Measurements from ENCODE around the gene TMIGD2. TPM values are rescaled to one million over a fixed set of nuclear protein-coding genes. Genes with fewer than 3 reads are reported as not detected.

The TMIGD2 gene
- total RNA-seq, 1 experiment from 2014 or later: not detected

GRCh38 chr19:4297901-4298809 is 4.0 kb downstream of the TMIGD2 start:
- Histone ChIP-seq H3K36me3 (ENCODE audit: control insufficient read depth, insufficient read depth, low read length) (no peaks in the 10 kb centered on the region), H3K9me3 (no peaks in the 10 kb centered on the region), H3K4me1 (no peaks in the 10 kb centered on the region), H3K4me3 (ENCODE audit: low read depth, low read length) (no peak overlapping the region), H3K27me3 (replicated peaks; ENCODE audit: control insufficient read depth, insufficient read depth, low read length) (no peaks in the 10 kb centered on the region)
- intact Hi-C loops (cut with micrococcal nuclease; ENCODE audit: unreplicated experiment): no loop called here
- Mint-ChIP-seq H3K4me1 (ENCODE audit: low read depth, unreplicated experiment) (peaks cover 10% of the 10 kb centered on the region), H3K4me3 (ENCODE audit: unreplicated experiment) (no peak overlapping the region), H3K9me3 (ENCODE audit: unreplicated experiment) (no peaks in the 10 kb centered on the region), H3K36me3 (ENCODE audit: insufficient read depth, unreplicated experiment) (no peaks in the 10 kb centered on the region), H3K27ac (ENCODE audit: unreplicated experiment) (no peak overlapping the region), H3K27me3 (ENCODE audit: insufficient read depth, unreplicated experiment) (no peaks in the 10 kb centered on the region)
- ChIA-PET CTCF (interaction anchor here (0.6 kb wide), 1 partner anchor 40 kb away, joined by 3 read pairs; no protein-coding TSS in a partner anchor), POLR2A (no interaction called here)
- DNase-seq: no peak
- TF ChIP-seq, protein P1, sequence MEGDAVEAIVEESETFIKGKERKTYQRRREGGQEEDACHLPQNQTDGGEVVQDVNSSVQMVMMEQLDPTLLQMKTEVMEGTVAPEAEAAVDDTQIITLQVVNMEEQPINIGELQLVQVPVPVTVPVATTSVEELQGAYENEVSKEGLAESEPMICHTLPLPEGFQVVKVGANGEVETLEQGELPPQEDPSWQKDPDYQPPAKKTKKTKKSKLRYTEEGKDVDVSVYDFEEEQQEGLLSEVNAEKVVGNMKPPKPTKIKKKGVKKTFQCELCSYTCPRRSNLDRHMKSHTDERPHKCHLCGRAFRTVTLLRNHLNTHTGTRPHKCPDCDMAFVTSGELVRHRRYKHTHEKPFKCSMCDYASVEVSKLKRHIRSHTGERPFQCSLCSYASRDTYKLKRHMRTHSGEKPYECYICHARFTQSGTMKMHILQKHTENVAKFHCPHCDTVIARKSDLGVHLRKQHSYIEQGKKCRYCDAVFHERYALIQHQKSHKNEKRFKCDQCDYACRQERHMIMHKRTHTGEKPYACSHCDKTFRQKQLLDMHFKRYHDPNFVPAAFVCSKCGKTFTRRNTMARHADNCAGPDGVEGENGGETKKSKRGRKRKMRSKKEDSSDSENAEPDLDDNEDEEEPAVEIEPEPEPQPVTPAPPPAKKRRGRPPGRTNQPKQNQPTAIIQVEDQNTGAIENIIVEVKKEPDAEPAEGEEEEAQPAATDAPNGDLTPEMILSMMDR (IDR thresholded peaks at IDR 0.05; ENCODE audit: insufficient read depth in 1 of 2, low read depth in 1 of 2, low read length in 1 of 2, severe bottlenecking in 1 of 2, unreplicated experiment in 1 of 2): no peak
- no TSS peak for BruUV-seq (replicated peaks)

GRCh38 chr19:4295972-4296771 is 6.0 kb downstream of the TMIGD2 start:
- Mint-ChIP-seq H3K4me3 (ENCODE audit: unreplicated experiment) (no peak overlapping the region), H3K27ac (ENCODE audit: unreplicated experiment) (no peak overlapping the region), H3K27me3 (ENCODE audit: insufficient read depth, unreplicated experiment) (no peaks in the 10 kb centered on the region), H3K9me3 (ENCODE audit: unreplicated experiment) (no peaks in the 10 kb centered on the region), H3K36me3 (ENCODE audit: insufficient read depth, unreplicated experiment) (no peaks in the 10 kb centered on the region), H3K4me1 (ENCODE audit: low read depth, unreplicated experiment) (peaks cover under 1% of the 10 kb centered on the region)
- H3K27me3 ChIP-seq (replicated peaks; ENCODE audit: control insufficient read depth, insufficient read depth, low read length): no peaks in the 10 kb centered on the region
- POLR2A ChIA-PET: interaction anchor here (0.6 to 0.7 kb wide), 2 partner anchors 29 to 47 kb away, joined by 3 read pairs; partner anchors contain the start of gene MPND
- H3K4me1 ChIP-seq: no peaks in the 10 kb centered on the region
- no peaks in the 10 kb centered on the region for H3K9me3 ChIP-seq
- no peaks in the 10 kb centered on the region for H3K36me3 ChIP-seq (ENCODE audit: control insufficient read depth, insufficient read depth, low read length)
- DNase-seq: no peak
- intact Hi-C loops (cut with micrococcal nuclease; ENCODE audit: unreplicated experiment): no loop called here
- no TSS peak for BruUV-seq (replicated peaks)
- no peak overlapping the region for H3K4me3 ChIP-seq (ENCODE audit: low read depth, low read length)
- CTCF ChIA-PET: interaction anchor here (0.6 to 0.7 kb wide), 3 partner anchors 13 to 991 kb away, joined by 3 to 5 read pairs (median 3); no protein-coding TSS in a partner anchor
- TF ChIP-seq, protein P1 (IDR thresholded peaks at IDR 0.05; ENCODE audit: insufficient read depth in 1 of 2, low read depth in 1 of 2, low read length in 1 of 2, severe bottlenecking in 1 of 2, unreplicated experiment in 1 of 2): no peak

DNA sequence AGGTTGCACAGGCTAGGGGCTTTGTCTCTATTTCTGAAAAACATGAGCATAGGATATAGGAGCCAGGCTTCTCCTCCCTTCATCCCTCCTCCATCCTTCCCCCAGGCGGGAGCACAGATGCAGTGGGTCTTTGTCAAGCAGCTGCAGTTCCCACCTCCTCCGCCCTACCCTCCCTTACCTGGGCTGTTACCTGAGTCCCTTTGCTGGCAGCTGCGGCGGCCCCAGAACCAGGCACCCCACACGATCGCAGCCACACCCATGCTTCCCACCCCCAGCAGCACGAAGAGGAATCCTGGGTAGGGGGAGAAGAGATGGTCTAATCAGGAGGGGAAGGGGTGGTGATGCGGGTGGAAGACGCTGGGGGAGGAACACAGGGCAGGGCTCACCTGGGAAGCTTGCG is 7.8 kb downstream of the TMIGD2 start:
- no peak overlapping the region for H3K27ac Mint-ChIP-seq (ENCODE audit: unreplicated experiment)
- no peak overlapping the region for H3K4me3 Mint-ChIP-seq (ENCODE audit: unreplicated experiment)
- intact Hi-C loops (cut with micrococcal nuclease; ENCODE audit: unreplicated experiment): no loop called here
- H3K9me3 ChIP-seq: no peaks in the 10 kb centered on the region
- H3K4me1 ChIP-seq: no peaks in the 10 kb centered on the region
- BruUV-seq (replicated peaks): no TSS peak
- H3K27me3 ChIP-seq (replicated peaks; ENCODE audit: control insufficient read depth, insufficient read depth, low read length): no peaks in the 10 kb centered on the region
- ChIA-PET POLR2A (no interaction called here), CTCF (no interaction called here)
- H3K4me1 Mint-ChIP-seq (ENCODE audit: low read depth, unreplicated experiment): no peaks in the 10 kb centered on the region
- H3K4me3 ChIP-seq (ENCODE audit: low read depth, low read length): no peak overlapping the region
- DNase-seq: no peak
- no peaks in the 10 kb centered on the region for H3K9me3 Mint-ChIP-seq (ENCODE audit: unreplicated experiment)
- H3K36me3 ChIP-seq (ENCODE audit: control insufficient read depth, insufficient read depth, low read length): no peaks in the 10 kb centered on the region
- H3K36me3 Mint-ChIP-seq (ENCODE audit: insufficient read depth, unreplicated experiment): no peaks in the 10 kb centered on the region
- H3K27me3 Mint-ChIP-seq (ENCODE audit: insufficient read depth, unreplicated experiment): no peaks in the 10 kb centered on the region
- TF ChIP-seq, protein P1 (IDR thresholded peaks at IDR 0.05; ENCODE audit: insufficient read depth in 1 of 2, low read depth in 1 of 2, low read length in 1 of 2, severe bottlenecking in 1 of 2, unreplicated experiment in 1 of 2): no peak

All from Caco-2 (cell line).